ENCODE results near the gene C12orf54. TPM values are rescaled to one million over a fixed set of nuclear protein-coding genes. Genes with fewer than 3 reads are reported as not detected.

The C12orf54 gene
- total RNA-seq, 1 experiment from 2014 or later, result not detected

DNA sequence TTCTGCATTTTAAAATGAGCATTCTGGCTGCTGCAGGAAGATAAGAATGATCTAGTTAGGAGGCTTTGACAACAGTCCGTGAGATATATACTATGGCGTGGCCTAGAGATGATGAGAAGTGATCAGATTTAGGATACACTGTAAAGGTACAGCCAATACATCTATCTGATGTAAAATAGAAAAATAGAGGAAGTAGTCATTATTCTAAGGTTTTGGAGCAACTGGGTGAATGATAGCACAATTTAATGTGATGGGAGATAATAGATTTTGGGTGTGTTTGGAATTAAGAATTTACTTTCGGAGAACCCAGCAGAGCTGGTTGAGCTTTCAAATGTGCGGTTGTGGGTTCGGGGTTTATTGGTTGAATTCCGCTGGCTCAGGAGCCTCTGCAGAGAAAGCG is 10.0 kb upstream of the C12orf54 start, which contains the start of gene ANP32D:
Gene ANP32D, plus strand, starts transcription at position 301 of the 400 bp plus-strand sequence. CDS start 106 bp downstream, outside the sequence.
- Mint-ChIP-seq H3K36me3 (ENCODE audit: insufficient read depth in 1 of 3, low read depth in 3 of 3) (peaks cover 12 to 30% (median 20%) of the 10 kb centered on the region in 3 experiments), H3K4me3 (no peak within 1 kb of the TSS), H3K27ac (no peak within 1 kb of the TSS; a peak in 1 of 7 replicates), H3K9me3 (peaks cover 65 to 84% of the 10 kb centered on the region in 2 experiments), H3K27me3 (ENCODE audit: low read depth) (peaks cover 14% of the 10 kb centered on the region; the same call in 1 of the 2 replicates), H3K4me1 (no peaks in the 10 kb centered on the region)
- Histone ChIP-seq H2AK5ac (ENCODE audit: insufficient read length, low read length) (no peak within 1 kb of the TSS), H2BK5ac (ENCODE audit: insufficient read length, low read length) (no peak within 1 kb of the TSS), H2BK12ac (ENCODE audit: insufficient read length, low read depth, low read length) (no peak within 1 kb of the TSS), H2BK15ac (ENCODE audit: low read depth, low read length) (no peak within 1 kb of the TSS), H3K18ac (ENCODE audit: insufficient read length, low read depth, low read length) (no peak within 1 kb of the TSS), H3K79me1 (ENCODE audit: insufficient read depth, low read depth, low read length, poor library complexity, severe bottlenecking) (no peaks in the 10 kb centered on the region), H3K23me2 (ENCODE audit: insufficient read length, low read depth, low read length, poor library complexity, severe bottlenecking) (no peaks in the 10 kb centered on the region), H3K14ac (ENCODE audit: insufficient read depth, low read length) (no peak within 1 kb of the TSS), H3K4me1 (ENCODE audit: insufficient read depth, low read length) (no peaks in the 10 kb centered on the region), H2AFZ (ENCODE audit: low read length) (no peak within 1 kb of the TSS), H3K79me2 (ENCODE audit: insufficient read depth, low read length) (no peaks in the 10 kb centered on the region), H3K9ac (ENCODE audit: extremely low read depth, insufficient read length, low read length) (no peak within 1 kb of the TSS), H3K23ac (ENCODE audit: insufficient read length, low read depth, low read length) (no peak within 1 kb of the TSS), H3K27ac (ENCODE audit: insufficient read length, low read depth, low read length) (no peak within 1 kb of the TSS), H3K4me2 (ENCODE audit: insufficient read depth, insufficient read length, low read length) (no peak within 1 kb of the TSS), H3T11ph (ENCODE audit: low read length) (no peak within 1 kb of the TSS), H4K91ac (ENCODE audit: insufficient read length, low read depth, low read length) (no peak within 1 kb of the TSS), H3K9me3 (ENCODE audit: control insufficient read depth, low read depth, low read length) (peaks cover 24% of the 10 kb centered on the region), H4K5ac (ENCODE audit: insufficient read length, low read depth, low read length) (no peak within 1 kb of the TSS), H4K20me1 (ENCODE audit: control insufficient read depth, insufficient read depth, insufficient read length) (no peaks in the 10 kb centered on the region), H4K8ac (replicated peaks; ENCODE audit: insufficient read length, low read depth, low read length) (no peak within 1 kb of the TSS), H3K27me3 (ENCODE audit: insufficient read depth, low read length) (no peaks in the 10 kb centered on the region), H2BK20ac (ENCODE audit: low read depth, low read length, poor library complexity, severe bottlenecking) (no peak within 1 kb of the TSS), H2BK120ac (ENCODE audit: low read depth, low read length, poor library complexity, severe bottlenecking) (no peak within 1 kb of the TSS), H3K4ac (ENCODE audit: low read depth, low read length) (no peak within 1 kb of the TSS), H3K56ac (ENCODE audit: insufficient read length, low read depth, low read length) (no peak within 1 kb of the TSS)
- no CpG with 5 or more reads among the region's 7 CpGs for WGBS (ENCODE audit: extremely low coverage, insufficient read length, low lambda C conversion rate)
- DNase-seq, result no peak
- TF ChIP-seq, protein P1, sequence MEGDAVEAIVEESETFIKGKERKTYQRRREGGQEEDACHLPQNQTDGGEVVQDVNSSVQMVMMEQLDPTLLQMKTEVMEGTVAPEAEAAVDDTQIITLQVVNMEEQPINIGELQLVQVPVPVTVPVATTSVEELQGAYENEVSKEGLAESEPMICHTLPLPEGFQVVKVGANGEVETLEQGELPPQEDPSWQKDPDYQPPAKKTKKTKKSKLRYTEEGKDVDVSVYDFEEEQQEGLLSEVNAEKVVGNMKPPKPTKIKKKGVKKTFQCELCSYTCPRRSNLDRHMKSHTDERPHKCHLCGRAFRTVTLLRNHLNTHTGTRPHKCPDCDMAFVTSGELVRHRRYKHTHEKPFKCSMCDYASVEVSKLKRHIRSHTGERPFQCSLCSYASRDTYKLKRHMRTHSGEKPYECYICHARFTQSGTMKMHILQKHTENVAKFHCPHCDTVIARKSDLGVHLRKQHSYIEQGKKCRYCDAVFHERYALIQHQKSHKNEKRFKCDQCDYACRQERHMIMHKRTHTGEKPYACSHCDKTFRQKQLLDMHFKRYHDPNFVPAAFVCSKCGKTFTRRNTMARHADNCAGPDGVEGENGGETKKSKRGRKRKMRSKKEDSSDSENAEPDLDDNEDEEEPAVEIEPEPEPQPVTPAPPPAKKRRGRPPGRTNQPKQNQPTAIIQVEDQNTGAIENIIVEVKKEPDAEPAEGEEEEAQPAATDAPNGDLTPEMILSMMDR (conservative IDR thresholded peaks at IDR 0.05), result no peak
